H7 (cell line): ENCODE data around the gene MSH5. TPM values are rescaled to one million over a fixed set of nuclear protein-coding genes. Genes with fewer than 3 reads are reported as not detected.

Experiments
- DNase-seq: peaks from one replicate; pipeline ENCODE4 v3.0.0; 2012
- H3K27me3 ChIP-seq: 2 replicates; pipeline ENCODE4 v1.6.0; 2011; ENCODE audit warnings: mild to moderate bottlenecking, low read length; ENCODE audit not compliant: control insufficient read depth, insufficient read depth
- H3K36me3 ChIP-seq: replicated peaks from 2 replicates; pipeline ENCODE4 v1.5.1; 2011; ENCODE audit warnings: low read length; ENCODE audit not compliant: control insufficient read depth, insufficient read depth
- H3K4me3 ChIP-seq: 2 replicates; pipeline ENCODE4 v1.5.1; 2011; ENCODE audit warnings: low read depth, mild to moderate bottlenecking, control low read depth, low read length, moderate library complexity; ENCODE audit not compliant: insufficient read depth
- total RNA-seq: library from RNA; depleted of rRNA; stranded (reverse); fragments of >200 nt; shearing (Covaris generic); gene quantifications from 2 replicates; pipeline ENCODE4 v1.2.3, GENCODE V29; 2014

Gene MSH5
- total RNA-seq, 1 experiment from 2014 or later, result 19.5 TPM

GRCh38 chr6:31730631-31731086 is 9.1 kb upstream of the MSH5 start:
- H3K36me3 ChIP-seq, result peaks cover 29% of the 10 kb centered on the region
- peak overlapping the region; percentile 19 for H3K4me3 ChIP-seq
- no peak for DNase-seq
- H3K27me3 ChIP-seq, result no peaks in the 10 kb centered on the region

DNA sequence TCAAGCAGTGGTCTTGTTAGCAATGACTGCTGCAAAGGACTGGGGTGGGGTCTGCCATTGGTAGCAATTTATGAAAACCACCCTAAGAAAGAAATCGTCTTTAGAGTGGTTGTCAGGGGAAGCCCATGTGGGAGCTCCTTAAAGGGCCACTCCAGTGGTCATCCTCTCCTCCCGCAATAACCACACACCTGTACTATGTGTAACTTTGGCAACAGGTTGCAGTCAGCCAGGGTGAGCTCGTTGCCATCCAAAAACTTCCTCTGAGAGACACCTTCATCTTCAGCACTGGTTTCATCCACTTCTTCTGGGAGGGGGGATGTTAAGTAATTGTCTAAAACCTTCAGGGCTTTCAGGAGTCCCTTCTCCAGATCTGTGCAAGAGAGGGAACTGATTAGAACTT is 7.8 kb upstream of the MSH5 start:
- DNase-seq, result no peak
- no peaks in the 10 kb centered on the region for H3K27me3 ChIP-seq
- peaks cover 27% of the 10 kb centered on the region for H3K36me3 ChIP-seq
- H3K4me3 ChIP-seq, result no peak overlapping the region

DNA sequence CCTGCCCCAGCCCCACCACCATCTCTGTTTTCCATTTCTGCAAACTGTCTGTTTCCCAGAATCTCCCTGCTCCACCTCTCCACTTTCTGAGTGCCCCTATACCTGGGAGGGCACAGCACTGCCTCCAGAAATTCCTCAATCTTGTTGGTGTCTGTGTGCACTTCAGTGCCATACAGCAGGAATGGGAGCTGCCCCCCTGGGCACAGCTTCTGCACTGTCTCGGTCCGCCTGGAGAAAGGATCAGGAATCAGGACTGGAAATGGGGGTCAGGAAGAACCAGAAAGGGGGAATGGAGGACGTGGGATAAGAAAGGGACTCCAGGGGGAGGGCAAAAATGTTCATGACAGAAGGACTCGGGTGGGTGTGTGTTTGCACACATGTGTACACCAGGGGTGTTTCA is 6.1 kb upstream of the MSH5 start:
- no peak overlapping the region for H3K4me3 ChIP-seq
- no peaks in the 10 kb centered on the region for H3K27me3 ChIP-seq
- no peak for DNase-seq
- H3K36me3 ChIP-seq, result peaks cover 20% of the 10 kb centered on the region

- H3K36me3 ChIP-seq, result peaks cover 20% of the 10 kb centered on the region
- peak overlapping the region; percentile 86 for H3K4me3 ChIP-seq
- no peaks in the 10 kb centered on the region for H3K27me3 ChIP-seq
- DNase-seq, result peak; percentile 86
Observed at GRCh38 chr6:31734247-31734820, 5.5 kb upstream of the MSH5 start.

GRCh38 chr6:31734821-31735406 is 4.9 kb upstream of the MSH5 start:
- Histone ChIP-seq H3K4me3 (peak overlapping the region; percentile 86), H3K36me3 (peaks cover 20% of the 10 kb centered on the region), H3K27me3 (no peaks in the 10 kb centered on the region)
- peak; percentile 62 for DNase-seq

GRCh38 chr6:31736021-31736767 is 3.6 kb upstream of the MSH5 start, which contains the start of gene CLIC1:
Gene CLIC1, minus strand, starts transcription at chr6:31736530. Its CDS starts 230 bp downstream, at chr6:31736300.
- H3K27me3 ChIP-seq, result no peaks in the 10 kb centered on the region
- H3K4me3 ChIP-seq, result peak within 1 kb of the TSS; percentile 86
- DNase-seq, result peak; percentile 93
- H3K36me3 ChIP-seq, result peaks cover 22% of the 10 kb centered on the region

DNA sequence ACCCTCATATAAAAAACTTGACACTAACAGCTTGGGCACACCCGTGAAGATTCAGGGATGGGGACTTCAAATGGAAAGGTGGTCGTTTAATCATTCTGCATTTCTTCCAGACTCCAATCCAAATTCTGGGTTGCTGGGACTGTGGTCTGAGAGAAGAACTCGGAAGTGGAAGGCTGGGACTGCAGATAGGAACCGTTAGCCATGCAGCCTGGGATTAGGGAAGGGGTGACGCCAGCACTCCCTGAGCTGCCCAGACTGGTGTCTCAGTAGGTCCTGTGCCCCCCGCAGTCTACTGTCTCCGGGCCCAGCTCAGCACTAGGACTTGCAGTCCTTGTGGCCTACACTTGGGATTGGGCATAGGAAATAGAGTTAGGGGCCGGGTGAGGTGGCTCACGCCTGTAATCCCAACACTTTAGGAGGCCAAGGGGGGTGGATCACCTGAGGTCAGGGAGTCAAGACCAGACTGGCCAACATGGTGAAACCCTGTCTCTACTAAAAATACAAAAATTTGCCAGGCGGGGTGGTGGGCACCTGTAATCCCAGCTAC is 3.0 kb upstream of the MSH5 start:
- DNase-seq, result no peak
- Histone ChIP-seq H3K27me3 (no peaks in the 10 kb centered on the region), H3K4me3 (peak overlapping the region; percentile 86), H3K36me3 (peaks cover 20% of the 10 kb centered on the region)

- no peak for DNase-seq
- Histone ChIP-seq H3K36me3 (peaks cover 16% of the 10 kb centered on the region), H3K4me3 (no peak overlapping the region), H3K27me3 (no peaks in the 10 kb centered on the region)
Observed at GRCh38 chr6:31737315-31737990, 2.4 kb upstream of the MSH5 start.

DNA sequence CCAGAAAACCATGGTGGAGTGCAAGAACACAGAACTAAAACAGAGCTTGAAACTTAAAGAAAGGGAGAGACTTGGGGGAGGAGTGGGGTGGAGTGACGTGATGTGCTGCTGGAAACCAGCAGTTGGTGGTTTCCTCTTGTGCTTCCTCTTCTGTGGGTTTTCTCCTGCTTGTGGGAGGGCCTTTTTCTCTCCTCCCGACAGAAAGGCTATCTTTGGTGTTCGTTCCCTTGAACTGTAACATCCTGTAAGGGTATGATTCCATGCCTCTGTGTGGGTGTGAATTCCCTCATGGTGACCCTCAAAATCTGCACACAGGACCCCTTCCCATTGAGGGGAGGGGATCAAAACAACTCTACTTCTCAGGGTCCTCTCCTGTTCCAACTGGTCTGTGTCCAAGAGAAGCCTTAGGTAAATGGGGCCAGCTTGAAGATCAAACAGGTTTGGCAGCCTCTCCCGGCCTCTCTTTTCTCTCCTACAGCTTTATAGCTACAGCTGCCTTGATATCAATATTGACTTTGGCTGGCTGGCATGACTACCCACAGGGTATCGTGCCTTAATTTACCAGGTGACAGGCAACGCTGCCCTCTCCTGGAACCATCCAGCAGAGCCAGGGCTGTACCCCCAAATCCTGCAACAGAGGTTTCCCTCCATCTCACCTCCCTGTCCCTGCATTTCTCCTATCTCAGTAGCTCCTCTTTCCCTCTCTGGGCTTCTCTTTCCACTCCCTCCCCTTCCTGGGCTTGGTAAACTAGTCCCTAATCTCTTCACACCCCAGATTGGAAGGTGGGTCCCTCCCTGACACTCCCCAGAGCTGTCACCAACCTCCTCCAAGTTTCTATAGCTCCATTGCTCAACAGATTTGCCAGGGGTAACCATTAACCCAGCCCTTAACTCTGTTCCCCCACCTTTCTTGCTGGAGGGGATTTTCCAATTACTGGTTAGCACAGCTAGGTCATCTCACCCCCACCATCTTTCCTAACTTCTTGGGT is 1.5 kb upstream of the MSH5 start:
- no peak overlapping the region for H3K4me3 ChIP-seq
- peaks cover 12% of the 10 kb centered on the region for H3K36me3 ChIP-seq
- H3K27me3 ChIP-seq, result no peaks in the 10 kb centered on the region
- DNase-seq, result no peak

DNA sequence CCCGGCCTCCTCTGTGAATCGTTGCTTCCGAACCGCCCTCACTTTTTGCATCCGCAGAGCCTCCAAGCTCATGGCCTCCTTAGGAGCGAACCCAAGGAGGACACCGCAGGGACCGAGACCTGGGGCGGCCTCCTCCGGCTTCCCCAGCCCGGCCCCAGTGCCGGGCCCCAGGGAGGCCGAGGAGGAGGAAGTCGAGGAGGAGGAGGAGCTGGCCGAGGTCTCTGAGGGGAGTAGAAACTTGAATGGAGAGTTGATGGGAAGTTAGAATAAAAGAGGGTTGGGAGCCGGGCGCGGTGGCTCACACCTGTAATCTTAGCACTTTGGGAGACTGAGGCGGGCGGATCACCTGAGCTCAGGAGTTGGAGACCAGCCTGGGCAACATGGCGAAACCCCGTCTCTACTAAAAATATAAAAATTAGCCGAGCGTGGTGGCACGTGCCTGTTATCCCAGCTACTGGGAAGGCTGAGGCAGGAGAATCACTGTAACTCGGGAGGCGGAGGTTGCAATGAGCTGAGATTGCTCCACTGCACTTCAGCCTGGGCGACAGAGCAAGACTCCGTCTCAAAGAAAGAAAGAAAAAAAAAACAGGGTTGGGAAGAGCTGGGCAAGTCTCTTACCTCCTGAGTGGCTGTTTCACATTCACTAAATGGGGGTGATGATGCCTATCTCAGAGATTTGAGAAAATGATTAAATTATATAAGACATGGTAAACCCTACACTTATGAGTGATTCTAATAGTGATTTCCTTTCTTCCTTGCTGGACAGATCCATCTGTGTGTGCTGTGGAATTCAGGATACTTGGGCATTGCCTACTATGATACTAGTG is 805 bp downstream of the MSH5 start:
- DNase-seq, result peak; percentile 73
- Histone ChIP-seq H3K27me3 (no peaks in the 10 kb centered on the region), H3K36me3 (peaks cover 4% of the 10 kb centered on the region), H3K4me3 (peak overlapping the region; percentile 65)

DNA sequence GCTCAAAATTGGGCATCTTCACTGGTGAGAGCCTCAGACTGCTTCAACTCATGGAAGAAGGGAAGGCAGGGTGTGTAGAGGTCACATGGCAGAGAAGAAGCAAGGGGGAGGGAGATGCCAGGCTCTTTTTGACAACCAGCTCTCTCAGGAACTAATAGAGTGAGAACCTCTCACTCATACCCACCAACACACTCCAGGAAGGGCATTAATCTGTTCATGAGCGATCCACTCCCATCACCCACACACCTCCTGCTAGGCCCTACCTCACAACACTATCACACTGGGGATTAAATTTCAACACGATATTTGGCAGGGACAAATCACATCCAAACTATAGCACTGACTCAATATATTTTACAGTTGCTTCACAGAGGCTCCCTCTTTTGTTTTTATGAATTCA is 2.0 kb downstream of the MSH5 start:
- H3K36me3 ChIP-seq, result peaks cover 4% of the 10 kb centered on the region
- DNase-seq, result no peak
- H3K4me3 ChIP-seq, result no peak overlapping the region
- no peaks in the 10 kb centered on the region for H3K27me3 ChIP-seq

DNA sequence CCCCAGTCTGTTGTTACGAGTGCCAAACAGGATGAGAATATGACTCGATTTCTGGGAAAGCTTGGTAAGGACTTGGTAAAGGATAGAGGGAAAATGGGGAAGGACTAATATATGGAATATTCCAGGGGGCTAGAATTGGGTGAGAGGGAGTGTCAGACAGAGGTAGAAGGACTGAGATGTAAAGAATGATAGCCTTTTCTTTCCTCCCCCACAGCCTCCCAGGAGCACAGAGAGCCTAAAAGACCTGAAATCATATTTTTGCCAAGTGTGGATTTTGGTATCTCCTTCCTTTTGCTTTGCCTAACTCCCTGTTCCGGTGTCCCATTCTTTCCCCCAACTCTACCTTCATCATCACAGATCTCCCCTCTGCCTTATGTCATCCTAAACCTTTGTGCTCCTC is 3.1 kb downstream of the MSH5 start:
- Histone ChIP-seq H3K4me3 (no peak overlapping the region), H3K27me3 (no peaks in the 10 kb centered on the region), H3K36me3 (peaks cover 9% of the 10 kb centered on the region)
- DNase-seq, result no peak

GRCh38 chr6:31744422-31744821 is 4.6 kb downstream of the MSH5 start:
- DNase-seq, result no peak
- no peaks in the 10 kb centered on the region for H3K27me3 ChIP-seq
- H3K4me3 ChIP-seq, result no peak overlapping the region
- H3K36me3 ChIP-seq, result peaks cover 10% of the 10 kb centered on the region
